ENCODE results near the gene PDCL3.

Gene PDCL3

DNA sequence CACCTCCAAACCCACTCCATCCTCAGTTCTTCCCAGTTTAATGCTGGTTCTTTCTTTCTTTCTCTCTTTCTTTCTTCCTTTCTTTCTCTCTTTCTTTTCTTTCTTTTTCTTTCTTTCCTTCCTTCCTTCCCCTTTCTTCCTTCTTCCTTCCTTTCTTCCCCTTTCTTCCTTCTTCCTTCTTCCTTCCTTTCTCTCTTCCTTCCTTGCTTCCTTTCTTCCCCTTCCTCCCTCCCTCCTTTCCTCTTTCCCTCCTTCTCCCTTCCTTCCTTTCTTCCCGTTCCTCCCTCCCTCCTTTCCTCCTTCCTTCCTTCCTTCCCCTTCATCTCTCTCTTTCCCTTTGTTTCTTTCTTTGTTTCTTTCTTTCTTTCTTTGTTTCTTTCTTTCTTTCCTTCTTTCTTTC lies 50.9 kb downstream of the PDCL3 start:
- no peak for DNase-seq

DNA sequence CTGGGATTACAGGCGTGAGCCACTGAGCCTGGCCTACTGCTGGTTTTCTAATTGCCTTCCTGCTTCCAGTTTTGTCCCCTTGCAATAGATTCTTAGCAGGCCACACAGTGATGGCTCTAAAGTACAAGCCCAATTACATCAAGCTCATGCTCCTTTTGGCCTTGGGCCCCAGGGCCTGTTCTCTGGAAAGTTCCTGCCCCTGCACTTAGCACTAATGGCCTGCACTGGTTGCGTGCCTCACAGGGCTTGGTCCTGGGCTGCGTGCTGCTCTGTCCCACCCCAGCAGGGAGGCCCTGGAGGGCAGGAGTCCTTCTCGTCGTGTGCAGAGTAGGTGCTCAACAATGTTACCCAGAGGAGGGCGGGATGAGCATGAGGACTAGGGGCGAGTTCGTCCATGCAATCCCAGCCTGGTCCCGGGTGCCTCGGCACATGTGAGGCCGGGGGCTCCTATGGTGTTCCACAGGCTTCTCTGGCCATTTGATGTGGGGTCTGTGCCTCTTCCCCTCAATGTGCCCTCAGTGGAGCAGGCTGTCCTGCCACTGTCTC lies 51.7 kb downstream of the PDCL3 start:
- no peak for DNase-seq

DNA sequence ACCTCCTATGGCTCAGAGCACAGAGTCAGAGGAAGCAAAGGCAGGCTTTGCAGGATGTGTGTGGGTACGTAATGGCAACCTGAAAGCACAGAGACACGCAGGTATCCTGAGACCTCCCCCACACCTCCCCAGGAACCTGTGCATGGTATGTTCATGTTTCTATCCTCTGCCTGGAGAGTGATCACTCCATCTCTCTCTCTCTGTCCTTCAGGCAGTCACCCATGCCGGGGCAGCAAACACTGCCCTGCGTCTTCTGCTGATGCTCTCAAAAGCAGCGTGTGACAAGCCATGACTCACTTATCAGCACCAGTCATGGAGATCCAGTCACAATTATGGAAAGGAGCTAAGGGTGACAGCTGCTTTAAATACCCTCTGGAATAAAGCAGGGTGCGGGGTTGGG lies 52.7 kb downstream of the PDCL3 start:
- DNase-seq, result no peak

DNA sequence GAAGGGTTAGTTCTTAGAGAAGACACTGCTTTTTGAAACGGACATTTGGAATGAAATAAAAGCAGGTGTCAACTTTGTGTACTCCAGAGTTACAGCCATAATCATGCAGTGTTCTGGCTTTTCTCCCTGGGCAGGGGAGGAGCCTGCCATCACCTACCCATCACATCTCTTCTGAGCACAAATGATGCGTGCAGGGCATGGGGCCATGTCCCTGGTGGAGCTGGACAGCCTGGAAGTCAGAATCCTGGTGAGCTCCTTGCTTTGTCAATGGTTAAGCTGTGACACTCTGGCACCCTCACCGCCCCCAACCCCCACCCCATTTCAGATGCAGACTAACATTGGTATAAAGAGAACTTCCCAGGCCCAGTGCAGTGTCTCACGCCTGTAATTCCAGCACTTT lies 53.1 kb downstream of the PDCL3 start:
- no peak for DNase-seq

DNA sequence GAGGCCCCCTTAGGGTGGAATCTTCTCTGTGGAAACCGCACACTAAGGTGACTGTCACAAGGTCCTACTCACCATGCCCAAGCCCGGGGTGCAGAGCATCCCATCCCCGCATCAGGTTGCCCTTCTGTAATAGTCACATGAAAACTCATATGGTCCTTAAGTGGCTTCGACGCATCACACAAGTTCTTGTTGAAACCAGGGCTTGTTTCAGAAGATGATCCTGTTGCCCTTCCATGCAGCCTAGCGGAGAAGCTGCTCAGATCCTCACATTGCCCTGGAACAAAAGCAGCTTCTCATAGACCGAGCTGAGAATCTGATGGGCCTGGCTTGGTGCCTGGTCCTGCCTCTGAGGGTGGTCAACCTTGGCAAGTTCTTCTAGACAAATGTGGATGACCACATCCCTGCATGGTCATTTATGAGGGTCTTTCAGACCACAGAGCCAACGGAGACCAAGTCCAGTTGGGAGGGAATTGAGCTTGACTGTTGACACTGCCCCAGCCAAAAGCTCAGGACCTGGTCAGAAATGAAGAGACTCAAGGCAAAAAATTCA lies 54.1 kb downstream of the PDCL3 start:
- DNase-seq, result no peak

DNA sequence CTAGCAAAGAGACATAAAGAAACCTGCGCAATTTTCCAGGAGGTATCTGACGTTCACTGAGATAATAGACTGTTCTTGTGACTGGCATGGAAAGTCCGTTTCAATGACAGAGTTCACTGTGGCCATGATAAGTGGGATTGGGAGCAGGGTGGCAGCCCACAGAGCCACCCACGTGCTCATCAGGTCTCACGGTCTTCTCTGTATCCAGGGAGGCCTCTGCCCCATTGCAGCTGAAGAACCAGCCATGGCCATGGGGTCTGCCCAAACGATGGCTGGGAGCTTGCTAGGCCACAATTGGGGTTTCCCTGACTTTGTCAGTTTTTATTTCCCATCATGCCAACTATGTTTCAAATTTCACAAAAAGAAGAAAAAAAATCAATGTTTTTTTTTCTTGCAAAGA lies 57.2 kb downstream of the PDCL3 start:
- DNase-seq, result no peak

DNA sequence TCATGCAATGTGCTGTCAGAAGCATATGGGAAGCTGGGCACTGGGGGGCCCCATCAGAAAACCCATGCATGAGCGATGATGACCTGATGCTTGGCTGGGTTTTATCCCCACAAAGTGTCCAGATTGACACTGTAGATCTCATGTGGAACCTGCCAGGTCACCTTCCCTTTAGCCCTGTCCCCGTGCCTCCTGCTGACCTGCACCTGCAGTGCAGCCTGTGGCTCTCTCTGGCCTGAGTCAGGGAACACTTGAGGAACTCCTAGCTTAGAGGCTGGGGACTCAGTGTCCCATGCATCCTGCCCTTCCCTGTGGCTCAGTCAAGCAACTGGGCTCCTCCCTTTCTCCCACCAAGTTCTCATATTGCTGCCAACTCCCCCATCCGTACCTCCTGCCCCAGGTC lies 57.7 kb downstream of the PDCL3 start:
- no peak for DNase-seq

DNA sequence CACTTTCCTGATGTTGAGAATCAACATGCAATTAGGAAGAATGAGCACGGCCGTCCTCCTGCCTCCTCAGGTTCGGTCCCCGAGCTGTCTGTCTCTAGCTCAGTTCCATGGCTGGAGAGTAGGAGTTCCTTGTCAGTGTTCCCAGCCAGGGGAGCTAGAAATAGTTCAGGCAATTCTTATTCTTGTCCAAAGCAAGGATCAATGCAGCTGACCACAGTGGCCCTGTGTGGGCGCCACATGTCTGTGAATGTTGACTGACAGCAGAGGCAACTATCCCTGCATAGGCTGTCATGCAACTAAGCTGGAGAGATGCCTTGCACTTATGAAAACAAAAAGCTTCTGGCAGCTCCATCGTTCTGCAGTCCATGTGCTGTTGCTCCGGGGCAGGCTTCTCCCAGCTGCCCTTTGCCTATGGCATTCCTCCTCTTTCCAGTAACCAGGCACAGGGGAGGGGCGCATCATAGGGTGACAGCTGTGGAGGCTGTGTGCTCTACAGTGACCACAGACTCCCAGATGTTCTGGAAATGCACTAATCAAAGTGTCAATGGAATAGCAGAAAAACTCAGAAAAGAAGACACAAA lies 58.7 kb downstream of the PDCL3 start:
- DNase-seq, result no peak

DNA sequence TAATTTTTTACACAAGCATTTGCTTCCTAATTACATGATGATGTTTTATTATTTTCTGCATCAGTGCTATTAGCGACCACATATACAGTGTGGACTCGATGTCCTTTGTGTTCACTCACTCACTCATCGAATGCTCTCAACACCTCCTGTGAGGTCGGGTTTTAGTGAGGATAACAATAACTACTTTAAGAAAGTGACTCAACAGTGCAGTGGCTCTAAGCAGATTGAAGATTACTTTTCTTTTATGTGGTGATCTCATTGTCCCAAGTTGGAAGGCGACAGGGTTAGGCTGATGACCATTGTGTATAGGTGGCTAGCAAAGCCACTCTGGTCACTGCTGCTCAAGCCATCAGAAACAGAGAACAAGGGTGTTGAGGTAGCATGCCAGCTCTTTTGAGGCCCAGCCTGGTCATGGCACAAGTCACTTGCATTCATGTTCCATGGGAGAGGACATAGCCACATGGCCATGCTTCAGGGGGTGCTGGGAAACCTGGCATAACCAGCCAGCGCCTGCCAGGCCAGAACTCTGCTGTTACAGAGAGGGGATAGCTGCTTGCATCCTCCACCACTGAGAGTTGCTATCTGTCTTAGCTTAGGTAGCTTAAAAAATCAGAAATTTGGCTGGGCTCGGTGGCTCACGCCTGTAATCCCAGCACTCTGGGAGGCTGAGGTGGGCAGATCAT lies 60.4 kb downstream of the PDCL3 start:
- no peak for DNase-seq

DNA sequence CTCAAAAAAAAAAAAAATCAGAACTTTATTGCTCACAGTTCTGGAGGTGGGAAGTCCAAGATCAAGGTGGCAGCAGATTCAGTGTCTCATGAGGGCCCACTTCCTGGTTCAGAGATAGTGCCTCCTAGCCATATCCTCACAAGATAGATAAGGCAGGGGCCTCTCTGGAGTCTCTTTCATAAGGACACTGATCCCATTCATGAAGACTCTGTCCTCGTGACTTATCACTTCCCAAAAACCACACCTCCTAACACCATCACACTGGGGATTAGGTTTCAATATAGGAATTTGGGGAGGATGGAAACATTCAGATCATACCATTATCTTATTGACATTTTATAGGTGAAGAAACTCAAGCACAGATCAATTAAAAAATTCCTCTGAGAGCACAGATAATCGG lies 61.1 kb downstream of the PDCL3 start:
- no peak for DNase-seq

DNA sequence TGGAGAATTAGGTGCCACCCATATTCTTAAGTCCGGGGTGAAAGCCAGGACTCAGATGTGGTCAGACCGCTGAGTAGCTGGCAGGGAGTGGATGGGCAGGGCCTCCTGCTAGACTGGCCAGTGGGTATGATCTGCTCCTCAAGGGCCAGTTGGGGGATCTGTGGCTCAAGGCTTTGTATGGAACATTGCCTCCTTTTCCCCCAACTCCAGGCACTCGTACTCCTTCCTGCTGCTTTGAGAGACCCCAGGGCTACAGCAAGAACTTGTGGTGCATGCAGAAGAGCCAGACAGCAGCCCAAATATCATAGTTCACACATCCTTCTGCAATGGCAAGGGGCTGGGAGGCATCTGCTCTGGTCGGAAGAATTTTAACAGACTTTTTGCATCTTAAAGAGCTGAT lies 61.7 kb downstream of the PDCL3 start:
- no peak for DNase-seq

DNA sequence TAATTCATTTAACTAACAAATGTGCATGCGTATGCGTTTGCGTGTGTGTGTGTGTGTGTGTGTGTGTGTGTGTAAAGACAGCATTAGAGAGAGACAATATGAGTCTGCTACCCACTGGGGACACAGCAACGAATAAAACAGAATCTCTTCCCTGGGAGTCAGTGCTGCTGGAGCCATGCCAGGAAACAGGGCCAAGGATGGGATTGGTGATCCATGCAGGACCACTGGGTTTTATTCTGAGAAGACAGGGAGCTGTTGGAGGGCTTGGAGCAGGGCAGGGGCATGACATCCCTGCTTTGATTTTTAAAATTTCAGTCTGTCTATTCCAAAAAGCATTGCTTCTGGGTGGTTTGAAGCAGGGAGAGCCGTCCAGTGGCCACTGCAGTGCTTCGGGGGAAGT lies 62.9 kb downstream of the PDCL3 start:
- no peak for DNase-seq
